ENCODE measurements around the gene STAM2. TPM values are rescaled to one million over a fixed set of nuclear protein-coding genes. Genes with fewer than 3 reads are reported as not detected.
"Not testable (repeated sequence)": the region's sequence is repeated elsewhere in the genome, so short reads cannot be mapped to it uniquely, and the experiment has no call there.

Gene STAM2
- polyA plus RNA-seq (ENCODE audit: insufficient read length in 4 of 4): 10 to 100 TPM; 40.5 to 52.9 (median 50.7) TPM

DNA sequence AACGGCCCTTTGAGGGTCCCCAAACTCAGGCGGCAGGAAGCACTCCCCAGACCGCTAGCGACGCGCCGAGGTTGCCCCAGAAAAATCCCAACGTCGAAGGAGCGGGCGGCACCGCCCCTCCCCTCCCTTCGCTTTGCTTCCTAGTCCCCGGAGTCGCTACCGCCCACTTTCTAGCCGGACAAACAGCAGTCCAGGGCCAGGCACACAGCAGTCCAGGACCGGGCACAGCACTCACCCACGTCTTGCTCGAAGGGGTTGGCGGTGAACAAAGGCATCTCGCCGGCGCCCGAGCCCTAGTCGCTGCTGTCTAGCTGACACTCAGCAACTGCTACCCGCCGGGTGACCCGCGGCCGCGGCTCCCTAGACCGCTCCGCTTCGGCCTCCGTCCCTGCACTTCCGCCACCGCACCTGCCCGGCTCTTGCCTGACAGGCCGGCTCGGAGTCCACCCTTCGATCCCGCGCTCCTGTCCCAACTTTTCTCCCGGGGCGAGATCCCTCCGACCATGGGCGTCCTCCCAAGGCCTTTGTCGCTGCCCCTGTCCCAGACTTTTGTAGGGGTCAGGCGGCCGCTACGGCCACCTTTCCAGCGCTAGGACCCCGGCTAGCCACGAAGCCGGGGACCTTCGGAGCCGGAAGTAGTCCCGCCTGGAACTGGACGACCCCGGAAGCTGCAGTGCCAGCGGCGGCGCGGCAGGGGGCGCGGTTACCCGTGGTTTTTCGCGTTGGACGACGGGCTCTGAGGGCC, at the start of gene STAM2:
STAM2 (minus strand) TSS at position 396 of the 745 bp plus-strand sequence; CDS start at position 275, 121 bp downstream.
- peak; percentile 86 to 87 (median 86) for DNase-seq (ENCODE audit: low read depth in 4 of 4, low spot score in 3 of 4)

DNA sequence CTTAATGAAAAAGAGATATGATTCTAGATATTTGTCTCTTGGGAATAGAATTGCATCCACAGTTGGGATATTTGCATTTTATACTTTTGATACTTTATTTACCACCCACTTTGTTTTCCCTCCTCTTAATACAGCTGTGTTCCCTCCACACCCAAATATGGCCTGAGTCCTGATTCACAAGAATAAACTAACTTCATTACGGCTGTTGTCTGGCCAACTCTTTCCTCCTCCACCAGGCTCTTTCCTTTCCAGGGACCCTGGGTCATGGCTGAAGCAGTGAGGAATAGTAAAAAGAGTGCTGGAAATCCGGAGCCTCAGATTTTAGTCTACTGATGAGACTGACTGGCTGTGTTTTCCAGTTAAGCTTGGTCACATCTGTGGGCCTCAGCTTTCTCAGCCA, 48.4 kb upstream of the STAM2 start:
- DNase-seq (ENCODE audit: low read depth in 4 of 4, low spot score in 3 of 4): no peak

DNA sequence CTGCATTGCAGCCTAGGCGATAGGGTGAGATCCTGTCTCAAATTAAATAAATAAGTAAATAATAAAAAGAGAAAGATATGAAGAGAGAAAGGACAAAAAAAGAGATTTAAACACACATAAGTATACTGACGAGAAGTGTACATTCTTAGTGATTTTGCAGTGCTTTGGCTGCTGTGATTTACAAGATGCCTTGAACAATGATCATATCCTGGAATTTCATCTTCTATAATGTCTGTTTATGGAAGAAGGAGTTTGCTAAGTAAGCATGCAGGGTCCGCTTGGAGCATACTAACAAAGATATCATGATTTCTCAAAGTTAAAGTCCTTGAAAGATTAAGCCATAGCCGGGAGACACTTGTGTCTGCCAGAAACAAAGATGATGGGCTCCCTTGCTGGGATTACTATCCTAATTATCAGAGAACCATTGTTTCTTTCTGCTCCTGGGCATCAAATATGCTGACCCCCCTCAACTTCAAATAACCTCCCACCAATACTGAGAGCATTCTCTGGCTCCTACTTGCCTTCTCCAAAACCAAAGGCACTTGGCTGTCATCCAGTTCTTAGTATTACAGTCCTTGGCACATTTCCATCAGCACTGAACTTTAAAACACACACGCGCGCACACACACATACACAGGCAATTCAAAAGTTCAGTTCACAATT, 47.5 kb upstream of the STAM2 start:
- DNase-seq (ENCODE audit: low read depth in 4 of 4, low spot score in 3 of 4): peak; percentile 63 to 81 (median 72)

DNA sequence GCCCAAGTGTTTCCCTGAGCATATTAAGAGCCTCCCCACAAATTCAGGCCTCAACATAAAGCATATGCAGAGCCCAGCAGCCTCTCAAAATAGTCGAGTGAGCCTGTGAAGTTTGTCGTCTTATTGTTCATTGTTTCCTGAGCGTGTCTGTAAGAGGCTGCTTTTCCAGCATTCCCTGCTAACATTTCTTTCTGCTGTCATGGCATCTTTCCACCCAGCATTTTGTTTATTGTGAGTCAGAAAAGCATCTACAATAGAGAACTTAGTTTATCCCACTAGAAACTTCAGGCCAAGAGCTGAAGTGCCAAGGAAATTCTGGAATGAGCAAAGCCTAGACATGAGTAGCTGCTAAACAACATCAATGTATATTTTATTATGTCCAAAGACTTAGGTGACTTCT, 46.3 kb upstream of the STAM2 start:
- DNase-seq (ENCODE audit: low read depth in 4 of 4, low spot score in 3 of 4): no peak

DNA sequence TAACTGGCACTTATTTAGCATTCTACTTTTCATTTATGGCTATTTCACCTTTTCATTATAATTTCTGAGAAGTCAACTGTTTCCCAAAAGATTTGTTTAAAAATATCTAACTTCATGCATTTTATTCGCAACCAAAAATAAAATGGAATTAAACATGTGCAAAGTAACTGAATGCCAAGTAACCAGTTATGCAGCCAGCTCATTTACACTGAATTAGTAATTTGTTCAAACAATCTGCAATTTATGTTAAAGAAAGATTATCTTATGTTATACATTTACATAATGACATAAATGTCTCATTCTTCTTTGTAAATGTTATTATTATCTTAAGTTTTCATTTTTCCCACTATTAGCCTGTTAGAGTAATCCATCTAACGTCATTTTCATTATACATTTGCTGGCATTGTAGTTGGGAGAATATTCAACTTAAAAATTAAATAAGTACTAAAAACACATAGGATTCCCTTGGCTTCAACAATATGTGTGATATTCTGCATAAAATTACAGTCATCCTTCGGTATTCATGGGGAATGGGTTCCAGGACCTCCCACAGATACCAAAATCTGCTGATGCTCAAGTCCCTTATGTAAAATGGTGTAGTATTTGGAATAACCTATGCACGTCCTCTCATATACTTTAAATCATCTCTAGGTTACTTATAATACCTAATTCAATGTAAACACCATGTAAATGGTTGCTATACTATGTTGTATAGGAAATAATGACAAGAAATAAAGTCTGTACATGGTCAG, 43.7 kb upstream of the STAM2 start:
- no peak for DNase-seq (ENCODE audit: low read depth in 4 of 4, low spot score in 3 of 4)

DNA sequence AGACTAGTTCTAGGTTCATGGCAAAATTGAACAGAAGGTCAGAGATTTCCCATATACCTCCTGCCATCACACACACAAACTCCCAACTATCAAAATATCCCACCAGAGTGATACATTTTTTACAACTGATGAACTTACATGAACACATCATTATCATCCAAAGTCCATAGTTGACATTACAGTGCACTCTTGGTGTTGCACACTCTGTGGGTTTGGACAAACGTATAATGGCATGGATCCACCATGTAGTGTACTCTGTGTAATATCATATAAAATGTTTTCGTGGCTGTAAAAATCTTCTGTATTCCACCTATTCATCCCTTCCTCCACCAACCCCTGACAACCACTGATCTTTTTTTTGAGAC, 25.9 kb upstream of the STAM2 start:
- DNase-seq (ENCODE audit: low read depth in 4 of 4, low spot score in 3 of 4): no peak

DNA sequence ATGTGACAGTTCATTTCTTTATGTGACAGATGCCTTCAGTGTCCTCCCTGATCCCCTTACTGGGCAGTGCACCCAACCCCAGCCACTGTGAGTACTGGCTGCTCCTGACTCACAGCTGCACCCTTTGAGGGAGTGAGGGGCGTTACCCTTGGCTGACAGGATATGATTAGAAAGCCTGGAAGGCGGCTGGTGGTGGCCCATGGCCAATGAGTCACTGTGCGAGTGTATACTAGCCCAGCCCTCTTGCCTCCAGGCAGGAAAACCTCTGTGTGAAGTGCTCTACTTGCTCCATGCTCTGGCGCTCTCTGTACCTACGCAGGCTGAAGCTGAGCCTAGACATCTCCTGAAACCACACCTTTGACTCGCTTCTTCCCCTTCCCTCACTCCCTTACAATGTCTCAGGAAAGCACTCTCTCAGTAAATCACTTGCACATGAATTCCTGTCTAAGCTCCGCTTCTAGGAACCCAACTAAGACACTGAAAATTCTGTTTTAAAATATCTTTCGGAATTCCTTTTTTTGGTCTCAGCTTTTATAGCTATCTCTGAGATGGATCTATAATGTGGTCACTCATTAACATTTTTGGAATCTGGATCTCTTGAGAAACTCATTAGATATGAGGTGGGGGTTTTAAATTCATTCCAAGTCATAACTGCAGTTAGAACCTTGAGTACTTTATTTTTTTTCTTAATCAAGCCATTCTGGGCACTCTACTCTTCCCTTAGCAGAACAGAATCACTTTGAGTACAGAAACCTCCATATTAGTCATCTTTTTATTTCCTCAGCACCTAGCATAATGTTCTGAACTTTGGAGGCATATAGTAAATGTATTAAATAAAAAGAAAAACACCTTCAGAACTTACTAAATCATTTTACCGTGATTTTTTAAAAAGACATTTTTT, 25.3 kb upstream of the STAM2 start:
- no peak for DNase-seq (ENCODE audit: low read depth in 4 of 4, low spot score in 3 of 4)

DNA sequence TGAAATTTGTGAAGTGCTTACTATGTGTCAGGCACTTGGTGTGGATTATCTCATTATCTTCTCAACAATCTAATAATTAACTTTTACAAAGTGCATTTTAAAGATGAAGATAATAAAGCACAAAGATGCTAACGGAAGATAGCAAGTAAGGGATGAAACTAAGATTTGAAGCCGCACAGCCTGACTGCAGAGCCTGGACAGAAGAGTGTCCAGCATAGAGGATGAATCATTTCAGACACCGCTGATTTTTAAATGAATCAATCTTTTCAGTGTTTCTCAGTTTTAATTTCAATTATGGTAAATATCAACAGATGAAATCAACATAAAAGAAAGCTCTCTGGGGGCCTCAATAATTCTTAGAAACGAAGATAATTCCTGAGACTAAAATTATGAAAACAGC, 24.5 kb upstream of the STAM2 start:
- no peak for DNase-seq (ENCODE audit: low read depth in 4 of 4, low spot score in 3 of 4)

DNA sequence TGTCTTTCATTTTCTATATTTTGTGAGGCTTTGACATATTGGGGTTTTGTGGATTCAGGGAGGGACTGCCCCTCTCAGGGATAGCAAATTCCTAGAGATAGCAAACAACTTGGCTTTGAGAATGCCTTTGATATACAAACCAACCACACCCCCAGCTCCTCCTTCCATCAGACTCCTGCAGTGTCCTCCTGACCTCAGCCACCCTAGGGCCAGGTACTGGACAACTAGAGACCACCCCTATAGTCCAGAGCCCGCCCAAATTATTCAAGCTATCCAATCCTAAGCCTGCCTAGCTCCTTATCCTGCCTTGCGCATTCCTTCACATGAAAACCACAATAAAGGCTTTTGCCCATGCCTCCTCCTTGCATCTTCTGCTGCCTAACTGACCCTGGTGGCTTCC, 22.9 kb upstream of the STAM2 start:
- no peak for DNase-seq (ENCODE audit: low read depth in 4 of 4, low spot score in 3 of 4)

DNA sequence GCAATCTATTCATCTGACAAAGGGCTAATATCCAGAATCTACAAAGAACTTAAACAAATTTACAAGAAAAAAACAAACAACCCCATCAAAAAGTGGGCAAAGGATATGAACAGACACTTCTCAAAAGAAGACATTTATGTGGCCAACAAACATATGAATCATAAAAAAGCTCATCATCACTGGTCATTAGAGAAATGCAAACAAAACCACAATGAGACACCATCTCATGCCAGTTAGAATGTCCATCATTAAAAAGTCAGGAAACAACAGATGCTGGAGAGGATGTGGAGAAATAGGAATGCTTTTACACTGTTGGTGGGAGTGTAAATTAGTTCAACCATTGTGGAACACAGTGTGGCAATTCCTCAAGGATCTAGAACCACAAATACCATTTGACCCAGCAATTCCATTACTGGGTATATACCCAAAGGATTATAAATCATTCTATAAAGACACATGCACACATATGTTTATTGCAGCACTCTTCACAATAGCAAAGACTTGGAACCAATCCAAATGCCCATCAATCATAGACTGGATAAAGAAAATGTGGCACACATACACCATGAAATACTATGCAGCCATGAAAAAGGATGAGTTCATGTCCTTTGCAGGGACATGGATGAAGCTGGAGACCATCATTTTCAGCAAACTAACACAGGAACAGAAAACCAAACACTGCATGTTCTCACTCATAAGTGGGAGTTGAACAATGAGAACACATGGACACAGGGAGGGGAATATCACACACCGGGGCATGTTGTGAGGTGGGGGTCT, 22.1 kb upstream of the STAM2 start:
- DNase-seq (ENCODE audit: low read depth in 4 of 4, low spot score in 3 of 4): not testable (repeated sequence)

DNA sequence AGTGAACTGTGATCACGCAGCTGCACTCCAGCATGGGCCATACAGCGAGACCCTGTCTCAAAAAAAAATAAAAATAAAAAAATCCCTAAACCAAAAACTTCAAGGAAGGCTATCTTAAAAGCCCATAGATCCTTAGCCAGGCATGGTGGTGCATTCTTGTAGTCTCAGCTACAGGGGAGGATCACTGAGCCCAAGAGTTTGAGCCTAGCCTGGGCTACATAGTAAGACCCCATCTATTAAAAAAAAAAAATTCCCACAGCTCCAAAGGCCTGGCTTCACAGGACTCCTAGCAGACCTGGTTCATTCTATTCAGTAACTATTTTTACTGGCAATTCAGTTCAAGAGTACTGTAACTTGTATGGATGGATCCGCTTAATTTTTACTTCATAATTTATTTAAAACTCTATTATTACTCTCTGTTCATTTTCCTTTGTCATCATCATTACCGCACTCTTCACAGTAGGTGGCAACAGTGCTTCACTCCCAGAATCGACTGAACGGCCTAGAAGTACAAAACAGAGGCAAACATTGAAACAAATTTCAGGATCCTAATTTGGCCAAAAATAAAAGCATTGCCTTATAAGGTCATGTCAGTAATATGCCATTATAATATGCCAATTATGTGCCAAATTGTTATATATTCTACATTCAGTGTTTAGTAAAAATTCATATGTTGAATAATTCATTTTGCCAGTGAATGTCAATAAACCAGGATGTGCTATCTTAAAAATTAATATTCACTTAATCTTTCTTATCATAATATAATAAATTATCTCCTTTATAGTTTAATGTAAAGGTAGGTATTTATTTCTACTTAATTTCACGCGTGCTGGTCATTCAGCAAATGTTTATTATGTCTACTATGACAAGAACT, 14.3 kb upstream of the STAM2 start:
- no peak for DNase-seq (ENCODE audit: low read depth in 4 of 4, low spot score in 3 of 4)

DNA sequence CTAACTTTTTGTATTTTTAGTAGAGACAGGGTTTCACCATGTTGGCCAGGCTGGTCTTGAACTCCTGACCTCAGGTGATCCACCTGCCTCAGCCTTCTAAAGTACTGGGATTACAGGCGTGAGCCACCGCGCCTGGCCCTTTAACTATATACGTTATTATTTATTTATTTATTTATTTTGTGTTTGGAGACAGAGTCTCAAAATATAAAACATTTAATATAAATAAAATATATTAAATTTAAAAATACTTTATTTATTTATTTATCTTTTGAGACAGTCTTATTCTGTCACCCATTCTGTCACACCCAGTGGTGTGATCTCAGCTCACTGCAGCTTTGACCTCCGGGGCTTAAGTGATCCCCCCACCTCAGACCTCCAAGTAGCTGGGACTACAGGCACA, 11.2 kb upstream of the STAM2 start:
- DNase-seq (ENCODE audit: low read depth in 4 of 4, low spot score in 3 of 4): not testable (repeated sequence)

DNA sequence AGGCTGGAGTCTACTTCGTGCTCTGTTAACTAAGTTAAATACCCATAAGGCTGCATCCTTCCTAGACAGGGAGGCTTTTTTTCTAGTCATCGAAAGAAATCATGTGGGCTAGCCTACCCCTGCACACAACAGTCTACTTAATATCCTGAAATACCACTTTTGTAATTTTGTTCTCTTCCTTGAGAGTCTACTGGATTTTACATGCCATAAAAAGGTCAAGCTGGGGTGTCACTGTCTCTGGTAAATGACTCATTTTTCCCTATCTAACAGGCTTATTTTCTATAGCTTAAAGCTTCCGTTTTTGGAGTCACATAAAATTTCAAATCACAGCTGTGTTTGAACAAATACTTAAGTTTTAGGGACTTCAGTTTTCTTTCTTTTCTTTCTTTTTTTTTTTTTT, 10.7 kb upstream of the STAM2 start:
- DNase-seq (ENCODE audit: low read depth in 4 of 4, low spot score in 3 of 4): no peak

DNA sequence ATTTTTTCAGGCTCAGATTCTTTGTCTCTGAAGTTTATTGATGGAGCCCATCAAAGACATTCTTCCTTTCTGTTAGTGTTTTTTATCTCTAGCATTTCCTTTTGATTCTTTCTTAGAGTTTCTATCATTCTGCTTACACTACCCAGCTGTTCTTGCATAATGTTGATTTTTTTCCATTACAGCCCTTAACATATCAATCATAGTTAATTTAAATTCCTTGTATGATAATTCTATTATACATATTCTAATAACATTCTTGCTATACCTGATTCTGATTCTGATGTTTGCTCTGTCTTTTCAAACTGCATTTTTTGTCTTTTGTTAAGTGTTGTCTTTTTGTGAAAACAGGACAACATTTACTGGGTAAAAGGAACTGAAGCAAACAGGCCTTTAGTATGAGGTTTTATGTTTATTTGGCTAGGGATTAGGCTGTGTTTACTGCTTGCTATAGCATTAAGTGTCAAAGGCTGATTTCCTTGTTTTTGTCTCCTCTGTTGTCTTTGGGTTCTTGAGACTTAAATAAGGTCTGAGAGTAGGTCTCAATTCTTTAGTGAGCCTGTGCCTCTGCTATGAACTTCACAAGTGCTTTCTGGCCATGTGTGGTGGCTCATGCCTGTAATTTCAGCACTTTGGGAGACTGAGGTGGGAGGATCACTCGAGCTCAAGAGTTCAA, 8.0 kb upstream of the STAM2 start:
- no peak for DNase-seq (ENCODE audit: low read depth in 4 of 4, low spot score in 3 of 4)

DNA sequence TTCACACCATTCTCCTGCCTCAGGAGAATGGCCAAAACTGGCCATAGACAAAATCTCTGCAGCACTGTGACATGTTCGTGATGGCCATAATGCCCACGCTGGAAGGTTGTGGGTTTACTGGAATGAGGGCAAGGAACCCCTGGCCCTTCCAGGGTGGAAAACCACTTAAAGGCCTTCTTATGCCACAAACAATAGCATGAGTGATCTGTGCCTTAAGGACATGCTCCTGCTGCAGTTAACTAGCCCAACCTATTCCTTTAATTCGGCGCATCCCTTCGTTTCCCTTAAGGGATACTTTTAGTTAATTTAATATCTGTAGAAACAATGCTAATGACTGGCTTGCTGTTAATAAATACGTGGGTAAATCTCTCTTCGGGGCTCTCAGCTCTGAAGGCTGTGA, 2.1 kb upstream of the STAM2 start:
- DNase-seq (ENCODE audit: low read depth in 4 of 4, low spot score in 3 of 4): not testable (repeated sequence)

DNA sequence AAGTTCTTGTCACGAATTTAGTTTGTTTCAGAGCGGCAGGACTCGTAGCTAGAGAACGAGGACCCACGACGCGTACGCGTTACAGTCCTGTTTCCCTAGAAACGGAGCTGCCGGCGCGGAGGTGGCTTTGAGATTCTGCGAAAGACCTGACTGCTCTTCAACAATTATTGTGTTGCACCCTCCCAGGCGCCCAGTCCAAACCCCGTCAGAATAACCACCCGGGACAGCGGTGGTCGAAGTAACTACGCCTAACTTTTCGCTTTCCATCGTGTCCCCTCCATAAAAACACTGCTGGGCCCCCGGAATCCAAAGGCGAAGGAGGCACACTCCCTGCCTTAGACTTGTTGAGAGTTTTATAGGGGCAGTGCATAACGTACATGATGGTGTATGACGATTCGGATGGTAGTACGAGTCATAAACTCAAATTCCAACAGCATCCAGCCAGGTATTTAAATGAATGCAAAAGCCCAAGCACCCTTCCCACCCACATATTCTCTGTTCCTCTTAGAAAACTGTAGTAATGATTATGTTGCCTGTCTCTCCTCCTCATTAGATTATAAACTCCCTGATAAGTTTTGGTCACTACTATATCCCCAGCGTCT, 651 bp upstream of the STAM2 start:
- no peak for DNase-seq (ENCODE audit: low read depth in 4 of 4, low spot score in 3 of 4)

DNA sequence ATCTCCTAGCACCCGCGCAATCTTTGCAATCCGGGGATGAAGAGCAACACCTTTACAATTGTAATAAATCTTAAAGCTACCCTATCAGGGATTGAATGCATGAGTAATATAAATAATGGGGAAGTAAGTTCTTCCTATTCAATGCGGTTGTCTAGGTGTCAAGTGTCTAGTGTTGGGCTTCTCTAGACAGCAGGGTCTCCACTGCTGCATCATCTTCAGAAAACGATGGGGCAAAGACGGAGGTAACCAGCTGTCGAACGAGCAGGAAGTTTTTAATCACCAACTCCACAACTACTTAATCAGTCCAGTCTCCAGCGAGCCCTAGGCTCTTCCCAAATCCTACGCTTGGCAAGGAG, 573 bp downstream of the STAM2 start:
- DNase-seq (ENCODE audit: low read depth in 4 of 4, low spot score in 3 of 4): peak in 1 of 4 donors; percentile 56

DNA sequence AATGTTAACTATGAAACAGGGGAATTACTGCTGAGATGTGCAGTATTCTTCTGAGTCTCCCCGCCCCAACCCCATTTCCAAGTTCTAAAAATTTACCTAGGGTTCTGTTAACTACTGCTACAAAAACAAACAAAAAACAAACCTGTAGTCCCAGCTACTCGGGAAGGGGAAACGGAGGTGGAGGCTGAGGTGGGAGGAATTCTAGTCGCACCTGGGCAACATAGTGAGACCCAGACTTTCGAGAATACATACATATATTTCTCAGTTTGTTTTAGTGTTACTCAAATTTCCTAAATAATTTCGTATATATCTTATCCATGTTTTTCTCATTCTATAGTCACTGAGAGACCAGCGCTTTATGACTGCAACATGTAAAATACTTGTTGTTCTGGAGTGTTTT, 989 bp downstream of the STAM2 start:
- no peak for DNase-seq (ENCODE audit: low read depth in 4 of 4, low spot score in 3 of 4)

All from left renal pelvis (tissue), 4 donors.